KOPT-K1 (cell line): ENCODE data around the gene GALNT10.

Experiments used
- H3K27ac ChIP-seq: fragments of 200-600 bp; sonication (generic); 2 replicates; pipeline ENCODE4 v1.5.1; 2016; ENCODE audit warnings: antibody characterized with exemption, mild to moderate bottlenecking, low read depth, low read length; ENCODE audit not compliant: poor library complexity, severe bottlenecking
- H3K36me3 ChIP-seq: fragments of 200-600 bp; sonication (generic); 2 replicates; pipeline ENCODE4 v1.5.1; 2017; ENCODE audit warnings: antibody characterized with exemption, mild to moderate bottlenecking, low read length, moderate library complexity; ENCODE audit not compliant: insufficient read depth
- H3K9me3 ChIP-seq: fragments of 200-600 bp; sonication (generic); 2 replicates; pipeline ENCODE4 v1.5.1; 2017; ENCODE audit warnings: antibody characterized with exemption, low read length, mild to moderate bottlenecking; ENCODE audit not compliant: insufficient read depth, poor library complexity, severe bottlenecking

GALNT10 gene

GRCh38 chr5:154194345-154195329, 4.1 kb downstream of the GALNT10 start:
- no peaks in the 10 kb centered on the region for H3K36me3 ChIP-seq
- H3K27ac ChIP-seq: no peak overlapping the region
- H3K9me3 ChIP-seq: no peaks in the 10 kb centered on the region

DNA sequence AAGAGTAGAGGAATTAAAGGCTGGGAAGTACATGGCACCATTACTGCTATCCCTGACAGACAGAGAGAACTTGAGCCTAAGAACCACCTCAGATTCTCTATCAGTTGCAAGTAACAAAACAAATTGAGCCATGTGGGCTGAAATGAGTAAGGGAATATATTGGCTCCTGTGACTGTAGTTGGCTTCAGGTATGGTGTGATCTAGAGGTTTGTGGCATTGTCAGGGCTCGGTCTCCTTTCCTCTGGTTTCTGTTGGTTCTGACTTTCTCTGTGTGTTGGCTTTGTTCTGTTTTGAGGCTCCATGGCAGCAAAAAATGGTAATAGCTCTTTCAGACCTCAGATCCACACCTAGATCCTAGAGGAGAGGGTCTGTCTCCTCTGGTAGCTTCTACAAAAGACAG, 5.7 kb downstream of the GALNT10 start:
- no peaks in the 10 kb centered on the region for H3K36me3 ChIP-seq
- H3K9me3 ChIP-seq: no peaks in the 10 kb centered on the region
- H3K27ac ChIP-seq: no peak overlapping the region

GRCh38 chr5:154196955-154197652, 6.6 kb downstream of the GALNT10 start:
- no peaks in the 10 kb centered on the region for H3K36me3 ChIP-seq
- H3K9me3 ChIP-seq: no peaks in the 10 kb centered on the region
- no peak overlapping the region for H3K27ac ChIP-seq

GRCh38 chr5:154197801-154198491, 7.4 kb downstream of the GALNT10 start:
- H3K9me3 ChIP-seq: no peaks in the 10 kb centered on the region
- H3K27ac ChIP-seq: no peak overlapping the region

GRCh38 chr5:154198611-154199230, 8.2 kb downstream of the GALNT10 start:
- Histone ChIP-seq H3K9me3 (no peaks in the 10 kb centered on the region), H3K36me3 (no peaks in the 10 kb centered on the region), H3K27ac (no peak overlapping the region)

More at GRCh38 chr5:154197801-154198491, 7.4 kb downstream of the GALNT10 start:
- no peaks in the 10 kb centered on the region for H3K36me3 ChIP-seq

DNA sequence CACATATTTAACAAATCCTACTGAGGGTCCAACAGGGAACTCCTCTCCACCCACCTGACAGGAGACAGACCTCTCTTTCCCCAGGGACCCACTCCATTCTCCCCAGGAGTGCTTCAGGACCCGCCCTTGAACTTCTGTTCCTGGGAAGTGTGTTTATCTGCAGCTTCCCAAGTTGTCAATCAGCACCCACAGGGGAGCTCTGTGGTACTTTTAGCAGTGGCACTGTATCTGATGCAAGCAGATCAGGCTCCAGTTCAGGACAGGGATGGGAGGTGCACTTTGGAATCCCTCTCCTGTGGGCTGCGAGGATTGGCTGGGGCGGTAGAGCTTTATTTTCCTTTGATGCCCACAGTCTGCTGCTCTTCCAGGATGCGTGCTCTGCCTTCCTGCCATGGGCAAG, 8.7 kb downstream of the GALNT10 start:
- Histone ChIP-seq H3K36me3 (no peaks in the 10 kb centered on the region), H3K27ac (no peak overlapping the region), H3K9me3 (no peaks in the 10 kb centered on the region)

DNA sequence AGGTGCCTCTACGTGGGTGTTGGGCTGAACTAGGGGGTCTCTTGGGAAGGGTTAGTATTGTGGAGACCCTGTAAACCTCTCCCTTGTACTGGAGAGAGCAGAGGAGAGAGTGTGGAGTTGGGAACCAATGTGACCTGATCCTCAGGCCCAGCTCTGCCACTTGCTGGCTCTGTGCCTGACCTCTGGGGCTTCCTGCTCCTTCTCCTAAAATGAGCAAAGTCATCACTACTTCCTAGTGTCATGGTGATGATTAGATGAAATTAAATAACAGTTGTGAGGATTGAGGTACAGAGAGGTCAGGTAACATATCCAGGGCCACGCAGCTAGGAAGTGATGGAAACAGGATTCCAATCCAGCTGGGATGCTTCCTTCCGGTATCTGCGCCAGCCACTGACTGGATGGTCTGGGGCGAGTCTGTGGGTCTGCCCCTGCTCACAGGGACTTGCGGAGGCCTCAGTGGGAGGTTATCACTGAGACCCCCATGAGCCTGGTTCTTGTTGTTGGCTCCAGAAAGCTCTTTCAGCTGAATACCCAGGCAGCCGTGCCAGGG, 9.2 kb downstream of the GALNT10 start:
- H3K36me3 ChIP-seq: no peaks in the 10 kb centered on the region
- H3K27ac ChIP-seq: no peak overlapping the region
- no peaks in the 10 kb centered on the region for H3K9me3 ChIP-seq

DNA sequence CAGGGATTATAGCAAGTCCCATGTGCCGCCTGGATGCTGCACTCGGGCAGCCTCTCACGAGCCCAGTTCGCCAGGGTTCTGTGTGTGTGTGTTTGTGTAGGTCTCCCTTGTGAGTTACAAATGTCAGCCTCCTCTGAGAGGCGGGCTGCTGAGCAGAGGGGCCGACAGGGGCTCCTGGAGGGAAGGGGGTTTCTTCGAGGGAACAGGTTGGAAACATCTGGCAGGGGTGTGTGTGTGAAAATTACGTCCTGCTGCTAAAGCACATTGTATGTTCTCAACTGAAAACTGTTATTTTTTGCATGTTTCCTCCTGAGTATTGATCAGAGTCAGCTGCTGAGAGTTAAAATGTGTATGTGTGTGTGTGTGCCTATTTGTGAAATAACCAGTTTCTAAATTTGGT, 9.7 kb downstream of the GALNT10 start:
- Histone ChIP-seq H3K27ac (no peak overlapping the region), H3K9me3 (no peaks in the 10 kb centered on the region), H3K36me3 (no peaks in the 10 kb centered on the region)

- H3K27ac ChIP-seq: no peak overlapping the region
- H3K9me3 ChIP-seq: no peaks in the 10 kb centered on the region
- H3K36me3 ChIP-seq: no peaks in the 10 kb centered on the region
Observed at GRCh38 chr5:154201108-154201769, 10.7 kb downstream of the GALNT10 start.

DNA sequence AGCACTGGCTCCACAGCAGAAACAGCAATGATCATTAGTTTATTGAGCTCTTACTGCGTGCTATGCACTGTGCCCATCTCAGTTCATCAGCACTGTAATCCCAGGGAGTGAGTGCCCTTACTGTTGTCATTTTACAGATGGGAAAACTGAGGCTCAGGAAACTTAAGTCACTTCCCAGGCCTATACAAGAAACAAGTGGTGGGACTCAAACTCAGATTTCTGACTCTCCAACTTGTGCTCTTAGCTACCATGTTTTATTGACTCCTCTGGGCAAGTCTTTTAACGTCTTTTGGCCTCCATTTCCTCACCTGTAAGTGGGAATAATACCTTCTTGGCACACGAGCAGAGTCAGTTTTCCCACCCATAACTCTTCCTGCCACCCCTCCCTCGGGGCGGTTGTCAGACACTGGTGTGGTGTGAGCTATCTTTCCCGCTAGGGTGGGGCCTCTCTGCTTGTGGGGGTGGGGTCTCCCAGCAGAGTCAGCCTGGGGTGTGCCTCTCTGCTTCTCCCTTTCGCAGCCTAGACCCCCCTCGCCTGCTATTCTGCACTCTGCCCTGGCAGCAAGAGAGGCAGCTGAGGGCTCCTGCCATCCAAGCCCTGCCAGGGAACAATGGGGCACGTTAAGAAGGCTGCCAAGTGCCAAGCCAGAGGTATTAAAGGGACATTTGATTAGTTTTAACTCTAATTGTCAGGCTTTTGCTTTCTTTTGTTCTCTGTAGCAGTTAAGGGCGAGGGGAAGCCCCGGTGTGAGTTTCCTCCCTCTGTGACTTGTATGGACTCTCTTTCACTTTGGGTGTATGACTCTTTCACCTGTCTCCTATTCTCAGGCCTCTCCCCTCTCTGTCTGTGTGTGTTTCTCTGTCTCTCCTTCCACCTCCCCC, 12.1 kb downstream of the GALNT10 start:
- H3K36me3 ChIP-seq: no peaks in the 10 kb centered on the region
- no peak overlapping the region for H3K27ac ChIP-seq
- H3K9me3 ChIP-seq: no peaks in the 10 kb centered on the region

DNA sequence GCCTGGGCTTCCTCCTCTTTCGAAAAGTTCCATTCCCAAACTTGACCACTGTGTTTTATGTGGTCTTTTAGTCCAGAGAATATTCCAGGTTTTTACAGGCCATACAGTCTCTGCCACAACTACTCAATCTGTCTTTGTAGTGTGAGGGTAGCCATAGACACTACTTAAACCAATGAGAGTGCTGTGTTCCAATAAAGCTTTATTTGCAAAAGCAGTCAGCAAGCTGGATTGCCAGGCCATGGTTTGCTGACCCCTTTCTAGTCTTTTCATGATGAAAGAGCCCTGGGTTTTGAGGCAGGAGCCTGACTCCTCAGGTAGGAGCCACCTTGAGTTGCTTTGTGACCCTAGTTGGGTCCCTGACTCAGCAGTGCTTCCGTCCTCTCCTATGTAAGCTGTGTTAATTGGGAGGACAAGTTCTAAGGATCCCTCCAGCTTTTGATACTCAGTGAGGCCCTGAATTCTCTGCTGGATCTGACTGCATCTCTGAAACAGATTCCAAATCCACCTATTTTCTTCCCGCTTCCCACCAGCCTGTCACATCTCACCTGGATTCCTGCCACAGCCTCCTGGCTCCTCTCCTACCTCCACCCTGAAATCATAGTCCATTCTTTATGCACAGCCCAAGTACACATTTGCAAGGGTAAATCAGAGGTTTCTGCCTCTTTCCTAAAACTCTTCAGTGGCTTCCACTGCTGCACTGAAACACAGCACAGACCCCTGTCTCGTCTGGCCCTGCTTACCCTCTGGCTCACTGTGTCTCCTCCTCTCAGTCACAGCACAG, 13.5 kb downstream of the GALNT10 start:
- H3K9me3 ChIP-seq: no peaks in the 10 kb centered on the region
- no peaks in the 10 kb centered on the region for H3K36me3 ChIP-seq
- H3K27ac ChIP-seq: no peak overlapping the region

GRCh38 chr5:154205441-154206117, 15.0 kb downstream of the GALNT10 start:
- H3K27ac ChIP-seq: no peak overlapping the region
- H3K36me3 ChIP-seq: no peaks in the 10 kb centered on the region
- H3K9me3 ChIP-seq: no peaks in the 10 kb centered on the region
